Neural cell (in vitro differentiated cells): ENCODE measurements around the gene MAP4K4. TPM values are rescaled to one million over a fixed set of nuclear protein-coding genes. Genes with fewer than 3 reads are reported as not detected.

ENCODE experiments used
- H2AFZ ChIP-seq: fragments of 200-600, 300-800 bp; sonication (generic), shearing (Covaris generic); 2 replicates; pipeline ENCODE4 v1.6.0; 2014; ENCODE audit warnings: low read depth, mild to moderate bottlenecking, antibody characterized with exemption, low read length, moderate library complexity
- H3F3A ChIP-seq: fragments of 200-600 bp; shearing (Covaris generic); 2 replicates; pipeline ENCODE4 v1.6.1; 2016; ENCODE audit warnings: mild to moderate bottlenecking, moderate library complexity, mixed read lengths, antibody characterized with exemption, low read length; ENCODE audit not compliant: insufficient read depth, poor library complexity, severe bottlenecking
- H3K27ac ChIP-seq: fragments of 200-600, 300-800 bp; sonication (generic), shearing (Covaris generic); 2 replicates; pipeline ENCODE4 v1.5.1; 2014; ENCODE audit warnings: mild to moderate bottlenecking, low read length, moderate library complexity
- H3K27me3 ChIP-seq: fragments of 300-800, 200-600 bp; sonication (generic), shearing (Covaris generic); 2 replicates; pipeline ENCODE4 v1.6.0; 2014; ENCODE audit warnings: mild to moderate bottlenecking, low read depth, low read length, moderate library complexity; ENCODE audit not compliant: insufficient read depth
- H3K36me3 ChIP-seq: fragments of 300-800, 200-600 bp; sonication (generic), shearing (Covaris generic); 2 replicates; pipeline ENCODE4 v1.5.1; 2014; ENCODE audit warnings: mild to moderate bottlenecking, antibody characterized with exemption, low read length, moderate library complexity; ENCODE audit not compliant: insufficient read depth
- H3K4me2 ChIP-seq: fragments of 300-800, 200-600 bp; sonication (generic), shearing (Covaris generic); 2 replicates; pipeline ENCODE4 v1.6.0; 2014; ENCODE audit warnings: mild to moderate bottlenecking, low read length
- H3K4me3 ChIP-seq: fragments of 300-800, 200-600 bp; sonication (generic), shearing (Covaris generic); 2 replicates; pipeline ENCODE4 v1.5.1; 2014; ENCODE audit warnings: mild to moderate bottlenecking, low read length, moderate library complexity
- H3K79me2 ChIP-seq: fragments of 200-600 bp; shearing (Covaris generic); replicated peaks from 2 replicates; pipeline ENCODE4 v1.6.0; 2014; ENCODE audit warnings: mild to moderate bottlenecking, low read length, moderate library complexity; ENCODE audit not compliant: insufficient read depth
- H3K9ac ChIP-seq: fragments of 300-800, 200-600 bp; sonication (generic), shearing (Covaris generic); 2 replicates; pipeline ENCODE4 v1.6.1; 2016; ENCODE audit warnings: mild to moderate bottlenecking, low read length, mixed read lengths
- H3K9me2 ChIP-seq: fragments of 200-600 bp; shearing (Covaris generic); 2 replicates; pipeline ENCODE4 v1.6.1; 2016; ENCODE audit warnings: mild to moderate bottlenecking, low read length, mixed read lengths; ENCODE audit not compliant: insufficient read depth
- H3K9me3 ChIP-seq: fragments of 200-600, 300-800 bp; sonication (generic), shearing (Covaris generic); 2 replicates; pipeline ENCODE4 v1.6.1; 2016; ENCODE audit warnings: mild to moderate bottlenecking, mixed run types, low read length, moderate library complexity, mixed read lengths
- H4K20me1 ChIP-seq: fragments of 200-600 bp; shearing (Covaris generic); 2 replicates; pipeline ENCODE4 v1.6.1; 2016; ENCODE audit warnings: mild to moderate bottlenecking, mixed run types; ENCODE audit not compliant: insufficient read depth
- CTCF ChIP-seq: fragments of 450-650 bp; IDR thresholded peaks from 2 replicates; pipeline ENCODE4 v1.5.1; 2014; ENCODE audit warnings: antibody characterized with exemption, mild to moderate bottlenecking, moderate library complexity; ENCODE audit not compliant: poor library complexity, severe bottlenecking
- EP300 ChIP-seq: fragments of 450-650 bp; conservative IDR thresholded peaks from 2 replicates; pipeline ENCODE4 v1.6.1; 2014; ENCODE audit warnings: antibody characterized with exemption, mild to moderate bottlenecking, moderate library complexity; ENCODE audit not compliant: poor library complexity, severe bottlenecking
- RAD21 ChIP-seq: fragments of 450-650 bp; conservative IDR thresholded peaks from 2 replicates; pipeline ENCODE4 v1.6.1; 2014; ENCODE audit warnings: antibody characterized with exemption, mild to moderate bottlenecking, moderate library complexity
- REST ChIP-seq: IDR thresholded peaks from 2 replicates; pipeline ENCODE4 v1.6.1; 2012; ENCODE audit warnings: borderline replicate concordance
- SMC3 ChIP-seq: fragments of 450-650 bp; conservative IDR thresholded peaks from 2 replicates; pipeline ENCODE4 v1.6.1; 2014; ENCODE audit warnings: antibody characterized with exemption, mild to moderate bottlenecking, moderate library complexity; ENCODE audit not compliant: poor library complexity
- polyA plus RNA-seq: library from polyadenylated mRNA; depleted of rRNA; stranded (reverse); fragments of >200 nt; gene quantifications from 2 replicates; pipeline ENCODE4 v1.2.3, GENCODE V29; 2014

Gene MAP4K4
- polyA plus RNA-seq, 1 donor from 2014 or later = 125 TPM

GRCh38 chr2:101909760-101910159 lies 212.3 kb downstream of the MAP4K4 start:
- Histone ChIP-seq H3K27ac (no peak overlapping the region), H3K4me2 (no peak overlapping the region), H3K79me2 (no peaks in the 10 kb centered on the region), H2AFZ (no peak overlapping the region), H3K27me3 (no peaks in the 10 kb centered on the region), H3K9me3 (no peaks in the 10 kb centered on the region), H3K36me3 (no peaks in the 10 kb centered on the region), H3K9me2 (no peaks in the 10 kb centered on the region), H3K4me3 (no peak overlapping the region), H3K9ac (no peak overlapping the region), H3F3A (no peaks in the 10 kb centered on the region), H4K20me1 (no peaks in the 10 kb centered on the region)
- no peak for TF ChIP-seq SMC3
- no peak for TF ChIP-seq RAD21
- no peak for TF ChIP-seq CTCF

- Histone ChIP-seq H3K4me3 (no peak overlapping the region), H3K79me2 (no peaks in the 10 kb centered on the region), H3K36me3 (no peaks in the 10 kb centered on the region), H3K4me2 (no peak overlapping the region), H4K20me1 (no peaks in the 10 kb centered on the region), H3K9me2 (no peaks in the 10 kb centered on the region), H3K9ac (no peak overlapping the region), H3K27me3 (no peaks in the 10 kb centered on the region), H3F3A (no peaks in the 10 kb centered on the region), H3K9me3 (no peaks in the 10 kb centered on the region), H2AFZ (no peak overlapping the region), H3K27ac (no peak overlapping the region)
- TF ChIP-seq RAD21 = no peak
Observed at GRCh38 chr2:101912545-101912944, 215.0 kb downstream of the MAP4K4 start.

- Histone ChIP-seq H3K27me3 (no peaks in the 10 kb centered on the region), H2AFZ (no peak overlapping the region), H3K9ac (no peak overlapping the region), H3K27ac (no peak overlapping the region), H3F3A (no peaks in the 10 kb centered on the region), H3K4me3 (no peak overlapping the region), H3K9me3 (peaks cover 4% of the 10 kb centered on the region), H3K36me3 (no peaks in the 10 kb centered on the region), H4K20me1 (no peaks in the 10 kb centered on the region), H3K79me2 (no peaks in the 10 kb centered on the region), H3K4me2 (no peak overlapping the region), H3K9me2 (no peaks in the 10 kb centered on the region)
- no peak for TF ChIP-seq REST
- TF ChIP-seq EP300 = no peak
Observed at GRCh38 chr2:101921319-101921952, 223.9 kb downstream of the MAP4K4 start.
